22Rv1 (cell line): ENCODE results near the gene EFNB3.

ENCODE experiments used
- H3K27ac ChIP-seq: fragments of 450-650 bp; 2 replicates; pipeline ENCODE4 v1.5.1; 2017
- CTCF ChIP-seq: fragments of 450-650 bp; IDR thresholded peaks from 2 replicates; pipeline ENCODE4 v1.5.1; 2017; ENCODE audit warnings: mild to moderate bottlenecking
- ZFX ChIP-seq: fragments of 450-650 bp; IDR thresholded peaks from 2 replicates; pipeline ENCODE4 v1.6.1; 2017; ENCODE audit warnings: antibody characterized with exemption, borderline replicate concordance

The EFNB3 gene

GRCh38 chr17:7676533-7676932 is 28.5 kb upstream of the EFNB3 start:
- no peak overlapping the region for H3K27ac ChIP-seq
- no peak for TF ChIP-seq CTCF

- 0 out of 2 replicates have a peak overlapping the region, but pooled peaks have one; percentile 7 for H3K27ac ChIP-seq
- TF ChIP-seq CTCF (no peak), ZFX (no peak)
Measured at GRCh38 chr17:7677388-7678067, 27.5 kb upstream of the EFNB3 start.

- peak overlapping the region; percentile 96 for H3K27ac ChIP-seq
- TF ChIP-seq CTCF (no peak), ZFX (no peak)
Measured at GRCh38 chr17:7684851-7685532, 20.0 kb upstream of the EFNB3 start.

GRCh38 chr17:7685533-7686221 is 19.3 kb upstream of the EFNB3 start:
- H3K27ac ChIP-seq = peak overlapping the region; percentile 96
- TF ChIP-seq ZFX (no peak), CTCF (no peak)

- TF ChIP-seq CTCF = no peak
- no peak for TF ChIP-seq ZFX
Measured at GRCh38 chr17:7686222-7687071, 18.6 kb upstream of the EFNB3 start.

GRCh38 chr17:7687072-7687907 is 17.7 kb upstream of the EFNB3 start, which contains the start of gene TP53:
Gene TP53, minus strand, starts transcription at chr17:7687490. Its CDS starts 10,896 bp downstream, at chr17:7676594.
- TF ChIP-seq ZFX (no peak), CTCF (no peak)

More at GRCh38 chr17:7686222-7687071, 18.6 kb upstream of the EFNB3 start:
- H3K27ac ChIP-seq = peak overlapping the region; percentile 96

More at GRCh38 chr17:7687072-7687907, 17.7 kb upstream of the EFNB3 start, which contains the start of gene TP53:
- peak within 1 kb of the TSS; percentile 96 for H3K27ac ChIP-seq
